T-helper 1 cell treated with Interleukin-12 subunit alpha and Interleukin-12 subunit beta and Interleukin-4 antibody, amounts not matched to agents 30 ng/mL and 1 ng/mL, for 36 hours (primary cell): ENCODE data around the gene ADGRG3. TPM values are rescaled to one million over a fixed set of nuclear protein-coding genes. Genes with fewer than 3 reads are reported as not detected.

ENCODE experiments used
- intact Hi-C: fragments of 100-400 bp; cut with micrococcal nuclease; formaldehyde crosslinking; loops from one replicate; pipeline ENCODE4 v1.15.1; 2024
- total RNA-seq: library from RNA; stranded (reverse); gene quantifications from 2 replicates; pipeline ENCODE4 v1.2.3, GENCODE V29; 2022

The ADGRG3 gene
- total RNA-seq, 1 donor from 2014 or later, result not detected

GRCh38 chr16:57734925-57735754, 67.0 kb downstream of the ADGRG3 start:
- intact Hi-C loops, result loop anchor here (1.0 to 10.0 kb wide), 22 partner anchors 22 to 1540 kb away; partner anchors contain the start of genes ARL2BP, CCDC102A, CFAP20 and CIAPIN1

- intact Hi-C loops, result loop anchor here (1.0 to 10.0 kb wide), 22 partner anchors 21 to 1541 kb away; partner anchors contain the start of genes ARL2BP, CCDC102A, CFAP20 and CIAPIN1
Measured at GRCh38 chr16:57735755-57736418, 67.8 kb downstream of the ADGRG3 start, which contains the start of gene KATNB1. Gene KATNB1, plus strand, starts transcription at chr16:57735770. Its CDS starts 1,474 bp downstream, at chr16:57737244.

GRCh38 chr16:57736419-57737351, 68.6 kb downstream of the ADGRG3 start:
- intact Hi-C loops, result loop anchor here (5.0 to 10.0 kb wide), 3 partner anchors 804 to 1542 kb away; partner anchors contain the start of genes GNAO1, HERPUD1 and MT2A

GRCh38 chr16:57738844-57739243, 70.7 kb downstream of the ADGRG3 start:
- intact Hi-C loops, result loop anchor here (5.0 to 10.0 kb wide), 3 partner anchors 807 to 1544 kb away; partner anchors contain the start of genes GNAO1, HERPUD1 and MT2A

Other genes with a start within 250 kb of the ADGRG3 start
- 67.4 and 70.8 TPM in 2 replicates for gene CIAPIN1, start 220.9 kb upstream of the ADGRG3 start, total RNA-seq
- gene COQ9, start 220.8 kb upstream of the ADGRG3 start, total RNA-seq, result 39.1 and 41.3 TPM in 2 replicates
- gene POLR2C, start 205.6 kb upstream of the ADGRG3 start, total RNA-seq, result 73.2 and 74.5 TPM in 2 replicates
- 2.6 and 3.6 TPM in 2 replicates for gene DOK4, start 181.8 kb upstream of the ADGRG3 start, total RNA-seq
- gene CCDC102A, start 131.7 kb upstream of the ADGRG3 start, total RNA-seq, result 11.2 and 11.9 TPM in 2 replicates
- 13.8 and 15.5 TPM in 2 replicates for gene ADGRG5, start 125.7 kb upstream of the ADGRG3 start, total RNA-seq
- 3.9 and 4.5 TPM in 2 replicates for gene ADGRG1, start 39.7 kb upstream of the ADGRG3 start, total RNA-seq
- not detected in 2 replicates for gene DRC7, start 26.5 kb downstream of the ADGRG3 start, total RNA-seq
- 32.1 and 34.9 TPM in 2 replicates for gene KATNB1, start 67.5 kb downstream of the ADGRG3 start, total RNA-seq
- gene KIFC3, start 134.2 kb downstream of the ADGRG3 start, total RNA-seq, result not detected in 2 replicates